Left colon (tissue), 2 donors: ENCODE results near the gene ERVH48-1. TPM values are rescaled to one million over a fixed set of nuclear protein-coding genes. Genes with fewer than 3 reads are reported as not detected.
"Not testable (repeated sequence)": the region's sequence is repeated elsewhere in the genome, so short reads cannot be mapped to it uniquely, and the experiment has no call there.

Experiments used
- ATAC-seq: fragments of 200-7000 bp; cut with Tn5 transposase; one replicate; pipeline ENCODE4 v1.9.1; 2020; ENCODE audit warnings: mild to moderate bottlenecking, moderate library complexity
- DNase-seq, 2 donors: peaks; one replicate each; pipeline ENCODE4 v3.0.0-alpha.2; 2020
- intact Hi-C, 2 donors: fragments of 100-400 bp; cut with DNase I in 1 of 2; cut with micrococcal nuclease in 1 of 2; formaldehyde crosslinking; loops; one replicate each; pipeline versions ENCODE4 v1.11.2 to v1.14.0; 2022; cut with DNase I, micrococcal nuclease
- total RNA-seq, 2 donors: library from RNA; stranded (reverse); fragmentation: NEBNext Ultra II Directional; extraction: Animal tissue kit (Norgen Biotek cat#: 25700); gene quantifications; one replicate each; pipeline ENCODE4 v1.2.1, GENCODE V29; 2021
- donor health status: DM: no; HTN: no; CAD: no.
- donor health status: DM: yes; HTN: yes; CAD: no.

ERVH48-1 gene
- total RNA-seq, 2 donors from 2014 or later: not detected

DNA sequence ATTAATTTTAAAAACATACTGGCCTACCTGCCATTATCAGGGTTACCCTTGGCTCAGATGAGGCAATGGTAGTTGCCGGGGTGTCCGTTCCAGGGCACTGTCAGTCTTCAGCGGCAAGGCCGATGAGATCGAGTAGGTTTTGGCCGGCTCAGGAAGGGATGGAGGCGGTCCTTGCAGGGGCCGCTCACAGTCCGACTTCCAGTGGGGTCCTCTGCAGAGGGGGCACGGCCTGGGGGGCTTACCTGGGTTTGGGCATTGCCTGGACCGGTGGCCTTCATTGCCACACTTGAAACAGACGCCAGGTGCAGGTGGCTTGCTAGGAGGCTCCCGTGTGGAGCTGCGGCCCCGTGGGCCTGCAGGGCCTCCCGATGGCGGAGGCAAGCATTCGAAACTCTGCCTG is 2.5 kb downstream of the ERVH48-1 start:
- intact Hi-C loops: no loop called here
- no peak for ATAC-seq
- no peak for DNase-seq

DNA sequence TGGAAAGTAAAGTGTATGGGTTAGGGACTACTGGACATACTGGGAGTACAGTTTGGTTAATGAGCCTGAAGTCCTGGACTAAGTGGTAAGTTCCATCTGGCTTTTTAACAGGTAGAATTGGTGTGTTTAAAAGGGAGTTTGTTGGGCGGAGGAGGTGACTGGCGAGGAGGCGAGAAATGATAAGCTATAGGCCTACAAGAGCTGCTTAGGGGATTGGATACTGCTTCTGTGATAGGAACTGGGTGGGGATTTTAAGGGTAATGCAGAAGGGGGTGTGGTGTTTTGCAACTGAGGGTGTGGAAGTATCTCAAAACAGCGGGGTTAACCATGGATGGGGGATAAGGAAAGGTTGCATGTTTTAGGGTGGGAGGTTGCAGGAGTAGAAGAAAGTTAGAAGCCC is 3.5 kb downstream of the ERVH48-1 start:
- no peak for ATAC-seq
- intact Hi-C loops: no loop called here

DNA sequence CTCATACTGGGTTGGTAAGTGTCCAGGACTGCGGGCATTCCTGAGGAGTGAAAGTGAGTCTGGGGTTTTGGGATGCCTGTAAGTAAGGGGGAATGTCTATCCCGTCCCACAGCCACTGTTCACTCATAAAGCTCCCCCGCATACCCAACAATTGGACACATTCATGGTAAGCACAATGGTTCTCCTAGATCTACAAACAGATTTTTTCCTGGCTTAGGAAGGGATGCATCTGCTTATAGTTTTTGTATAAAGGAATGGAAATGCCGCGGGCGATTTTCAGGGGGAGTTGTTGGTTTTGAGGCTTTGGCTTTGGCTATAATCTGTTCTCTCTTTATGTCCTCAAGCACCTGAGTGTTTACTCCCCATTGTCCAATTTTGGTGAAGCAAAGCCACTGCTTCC is 7.1 kb downstream of the ERVH48-1 start:
- DNase-seq (no peak), ATAC-seq (no peak)

More for the DNA sequence above, 3.5 kb downstream of the ERVH48-1 start:
- no peak for DNase-seq

DNA sequence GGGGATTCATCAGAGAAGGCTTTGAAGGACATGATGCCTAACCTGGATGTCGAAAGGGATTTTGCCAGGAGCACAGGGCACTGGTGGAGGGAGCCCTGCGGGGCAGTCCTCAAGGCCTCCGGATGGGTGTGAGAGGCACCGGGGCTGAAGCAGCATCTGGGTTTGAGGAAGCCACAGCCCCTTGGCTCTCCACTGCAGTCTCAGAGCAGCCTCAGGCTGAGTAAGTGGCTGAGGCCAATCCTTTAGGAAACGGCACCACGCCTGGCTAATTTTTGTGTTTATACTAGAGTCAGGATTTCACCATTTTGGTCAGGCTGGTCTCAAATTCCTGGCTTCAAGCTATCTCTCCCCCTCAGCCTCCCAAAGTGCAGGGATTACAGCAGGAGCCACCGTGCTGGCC is 12.0 kb downstream of the ERVH48-1 start:
- ATAC-seq: no peak
- intact Hi-C loops: no loop called here

More for the DNA sequence above, 7.1 kb downstream of the ERVH48-1 start:
- intact Hi-C loops: no loop called here

DNA sequence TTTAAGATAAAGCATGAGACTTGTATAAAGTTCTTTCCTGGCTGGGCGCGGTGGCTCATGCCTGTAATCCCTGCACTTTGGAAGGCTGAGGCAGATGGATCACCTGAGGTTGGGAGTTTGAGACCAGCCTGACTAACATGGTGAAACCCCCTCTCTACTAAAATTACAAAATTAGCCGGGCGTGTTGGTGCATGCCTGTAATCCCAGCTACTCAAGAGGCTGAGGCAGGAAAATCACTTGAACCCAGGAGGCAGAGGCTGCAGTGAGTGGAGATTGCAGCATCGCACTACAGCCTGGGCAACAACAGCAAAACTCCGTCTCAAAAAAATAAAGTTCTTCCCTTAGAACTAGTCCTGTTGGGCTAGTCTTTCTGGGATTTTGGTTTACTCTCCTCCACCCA is 13.5 kb downstream of the ERVH48-1 start:
- ATAC-seq, DNase-seq, intact Hi-C loops: not testable (repeated sequence)

More for the DNA sequence above, 12.0 kb downstream of the ERVH48-1 start:
- no peak for DNase-seq

DNA sequence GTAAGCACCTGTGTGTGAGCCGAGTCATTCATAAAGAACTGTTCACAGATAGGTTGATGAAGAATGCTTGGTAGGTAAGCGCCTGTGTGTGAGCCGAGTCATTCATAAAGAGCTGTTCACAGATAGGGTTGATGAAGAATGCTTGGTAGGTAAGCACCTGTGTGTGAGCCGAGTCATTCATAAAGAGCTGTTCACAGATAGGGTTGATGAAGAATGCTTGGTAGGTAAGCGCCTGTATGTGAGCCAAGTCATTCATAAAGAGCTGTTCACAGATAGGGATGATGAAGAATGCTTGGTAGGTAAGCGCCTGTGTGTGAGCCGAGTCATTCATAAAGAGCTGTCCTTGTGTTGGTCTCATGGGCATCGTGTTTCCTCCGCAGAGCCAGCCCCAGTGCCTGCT is 16.9 kb downstream of the ERVH48-1 start:
- DNase-seq, ATAC-seq, intact Hi-C loops: not testable (repeated sequence)

DNA sequence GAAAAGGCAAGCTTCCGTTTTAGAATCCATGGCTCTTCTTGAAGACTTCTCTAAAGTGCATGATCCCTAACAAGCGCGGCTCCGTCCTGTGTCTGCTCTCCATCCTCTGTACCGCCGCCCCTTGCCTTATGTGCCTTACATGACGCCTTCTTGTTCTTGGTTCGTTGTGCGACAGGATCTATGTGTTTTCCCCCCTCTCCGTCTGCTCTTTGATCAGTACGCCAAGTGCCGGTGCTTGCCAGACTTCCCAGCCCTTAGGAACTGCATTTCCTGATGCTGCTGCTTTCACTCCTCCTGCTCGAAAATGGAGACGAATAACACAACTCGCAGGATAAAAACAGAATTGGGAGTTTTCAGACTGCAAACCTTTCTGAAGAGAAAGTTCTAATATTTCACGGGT is 19.2 kb downstream of the ERVH48-1 start:
- no peak for ATAC-seq
- no peak for DNase-seq
- intact Hi-C loops: no loop called here

DNA sequence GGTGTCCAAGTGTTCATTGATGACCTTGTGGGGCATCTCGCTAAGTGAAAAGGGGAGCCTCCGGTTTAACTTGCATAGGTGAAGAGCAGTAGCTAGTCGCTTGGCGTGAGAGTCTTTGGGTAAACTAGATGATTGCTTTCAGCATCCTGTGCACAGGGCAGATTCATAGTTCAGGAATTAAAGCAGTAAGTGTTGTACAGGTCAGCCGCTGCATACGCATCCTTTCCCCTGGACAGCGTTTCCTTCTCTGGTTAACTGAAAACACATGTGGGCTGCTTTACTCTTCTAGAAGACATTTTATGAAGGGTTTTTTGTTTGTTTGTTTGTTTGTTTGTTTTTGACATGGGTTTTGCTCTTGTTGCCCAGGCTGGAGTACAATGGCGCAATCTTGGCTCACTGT is 20.2 kb downstream of the ERVH48-1 start:
- intact Hi-C loops: no loop called here
- ATAC-seq (no peak), DNase-seq (no peak)

DNA sequence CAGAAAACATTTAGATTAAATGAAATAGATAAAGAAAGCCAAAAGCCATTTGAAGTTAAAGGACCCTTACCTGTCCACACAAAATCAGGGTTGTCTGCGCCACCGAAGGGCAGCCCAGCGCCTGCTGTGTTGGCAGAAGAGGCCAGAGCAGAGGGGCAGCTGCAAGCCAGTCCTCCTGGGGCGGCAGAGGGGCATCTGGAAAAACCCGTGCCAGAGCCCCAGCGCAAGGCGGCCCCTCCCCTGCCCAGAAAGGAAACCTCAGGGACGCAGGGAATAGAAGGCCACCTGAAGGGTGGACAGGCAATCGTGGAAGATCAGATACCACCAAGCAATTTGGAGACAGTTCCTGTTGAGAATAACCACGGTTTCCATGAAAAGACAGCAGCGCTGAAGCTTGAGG is 21.6 kb downstream of the ERVH48-1 start:
- DNase-seq (no peak), ATAC-seq (no peak)
- intact Hi-C loops: no loop called here

DNA sequence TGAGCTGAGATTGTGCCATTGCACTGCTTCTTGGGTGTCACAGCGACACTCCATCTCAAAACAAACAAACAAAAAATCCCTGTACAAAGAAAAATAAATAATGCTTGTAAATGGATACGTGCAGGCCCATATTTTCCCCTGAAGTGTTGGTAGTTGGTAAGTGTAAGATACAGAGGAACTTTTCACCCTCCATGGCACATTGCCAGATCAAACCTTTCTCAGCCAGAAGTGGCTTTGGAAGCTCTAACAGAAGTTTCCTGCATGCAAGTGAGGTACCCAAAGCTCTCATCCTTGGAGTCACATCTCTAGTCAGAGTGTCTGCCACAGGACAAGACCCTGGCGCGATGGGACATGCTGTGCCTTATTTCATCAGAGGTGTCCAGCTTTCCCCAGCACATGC is 25.0 kb downstream of the ERVH48-1 start:
- intact Hi-C loops: no loop called here
- no peak for DNase-seq

DNA sequence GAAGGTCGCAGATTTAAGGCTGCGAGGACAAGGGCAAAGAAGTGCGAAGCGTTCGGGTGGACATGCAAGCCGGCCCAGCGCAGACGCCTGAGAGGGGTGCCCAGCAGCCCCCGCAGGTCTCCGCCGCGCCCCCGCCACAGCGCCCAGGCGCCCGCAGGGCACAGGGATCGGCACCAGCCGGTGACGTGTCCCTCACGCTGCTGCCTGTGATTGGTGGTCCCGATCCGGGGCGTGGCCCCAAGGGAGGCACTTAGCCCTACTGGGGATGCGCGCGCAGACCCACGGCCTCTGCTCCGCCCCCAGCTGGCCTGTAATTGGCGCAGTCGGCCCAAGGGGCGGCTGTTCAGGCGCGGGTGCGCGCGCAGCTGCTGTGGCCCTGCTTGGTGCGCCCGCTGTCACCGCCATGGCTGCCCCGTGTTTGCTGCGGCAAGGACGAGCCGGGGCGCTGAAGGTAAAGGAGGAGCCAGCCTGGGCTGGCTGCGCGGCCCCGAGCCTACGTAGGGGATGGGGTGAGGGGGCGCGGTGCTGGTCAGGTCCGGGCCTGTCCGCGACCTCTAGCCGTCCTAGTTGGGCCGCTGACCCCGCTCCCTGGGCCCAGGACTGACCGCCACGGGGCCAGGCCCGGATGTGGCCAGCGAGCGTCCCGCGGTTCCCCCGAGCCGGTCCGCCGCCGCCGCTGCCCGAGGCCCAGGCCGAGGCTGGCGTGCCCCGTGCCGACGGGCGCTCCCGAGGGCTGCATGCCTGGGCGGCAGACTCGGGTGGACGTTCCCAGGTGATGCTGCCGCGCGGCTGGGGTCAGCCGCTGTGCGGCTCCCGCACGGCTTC is 32.3 kb downstream of the ERVH48-1 start, which contains the start of gene NDUFV3:
NDUFV3 (plus strand) TSS at position 379 of the 825 bp plus-strand sequence; CDS start at position 404, 25 bp downstream.
- intact Hi-C loops: no loop called here
- peak; percentile 100 for DNase-seq
- ATAC-seq: peak; percentile 95

More for the DNA sequence above, 25.0 kb downstream of the ERVH48-1 start:
- ATAC-seq: no peak

DNA sequence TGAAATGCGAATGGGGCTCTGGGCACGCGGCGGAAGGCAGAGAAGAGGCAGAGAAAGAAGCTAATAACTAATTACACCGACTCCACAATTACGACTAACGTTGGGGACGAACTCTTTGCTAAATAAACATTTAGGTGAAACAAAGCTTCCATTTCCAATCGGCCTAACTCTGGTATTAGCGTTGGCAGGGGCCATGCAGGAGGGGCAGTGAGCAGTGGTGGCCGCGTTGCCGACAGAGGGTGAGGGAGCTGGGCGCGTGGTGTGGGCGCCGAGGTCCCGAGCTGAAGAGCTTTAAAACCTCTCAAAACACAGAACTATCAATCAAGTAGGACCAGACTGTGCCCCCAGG is 32.9 kb downstream of the ERVH48-1 start:
- intact Hi-C loops: no loop called here
- DNase-seq (no peak), ATAC-seq (peak; percentile 26)

DNA sequence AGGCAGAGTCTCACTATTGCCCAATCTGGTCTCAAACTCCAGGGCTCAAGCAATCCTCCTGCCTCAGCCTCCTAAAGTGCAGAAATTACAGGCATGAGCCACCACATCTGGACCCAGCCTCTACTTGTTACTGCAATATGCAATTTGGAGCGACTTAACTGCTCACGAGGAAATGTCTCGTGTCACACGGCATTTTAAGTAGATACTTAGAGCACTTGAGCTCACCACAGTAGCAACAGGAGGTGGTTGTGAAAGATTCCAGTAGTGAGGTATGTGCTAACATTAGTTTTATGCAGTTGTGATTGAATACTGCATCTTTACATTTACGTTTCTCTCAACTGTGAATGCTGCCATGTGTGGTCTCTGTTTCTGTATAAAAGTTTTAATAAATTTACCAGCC is 38.1 kb downstream of the ERVH48-1 start:
- intact Hi-C loops: no loop called here
- DNase-seq: no peak
- ATAC-seq: no peak

DNA sequence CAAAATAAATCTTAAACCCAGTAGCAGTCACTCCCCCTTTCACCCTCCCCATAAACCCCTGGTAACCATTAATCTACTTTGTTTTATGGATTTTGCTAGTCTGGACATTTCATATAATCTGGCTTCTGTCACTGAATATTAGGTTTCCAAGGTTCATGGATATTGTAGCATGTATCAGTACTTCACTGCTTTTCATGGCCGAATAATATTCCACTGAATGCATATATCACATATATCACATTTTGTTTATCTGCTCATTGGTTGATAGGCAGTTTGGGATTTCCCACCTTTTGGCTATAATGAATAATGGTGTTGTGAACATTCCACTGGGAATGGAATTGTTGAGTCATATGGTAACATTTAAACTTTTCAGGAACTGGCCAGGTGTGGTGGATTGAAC is 41.5 kb downstream of the ERVH48-1 start:
- no peak for ATAC-seq
- intact Hi-C loops: no loop called here
- no peak for DNase-seq

DNA sequence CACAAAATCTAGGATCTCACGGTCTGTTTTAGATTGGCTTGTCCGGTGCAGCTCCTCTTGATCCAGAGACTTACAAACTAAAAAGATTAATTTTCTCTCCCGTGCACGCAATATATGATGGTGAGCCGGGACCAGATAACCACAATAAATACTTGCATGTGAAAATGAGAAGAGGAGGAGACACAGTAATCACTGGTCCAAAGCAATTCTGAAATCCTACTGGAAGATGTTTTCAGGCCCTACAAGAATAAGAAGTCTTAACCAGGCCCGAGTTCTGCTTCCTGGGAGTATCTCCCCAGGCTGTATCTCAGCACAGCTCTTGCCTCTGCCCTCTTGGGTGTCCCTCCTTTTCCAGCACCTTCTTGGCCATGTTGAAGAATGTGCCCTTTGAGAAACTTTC is 45.1 kb downstream of the ERVH48-1 start:
- intact Hi-C loops: no loop called here
- no peak for DNase-seq
- ATAC-seq: no peak

DNA sequence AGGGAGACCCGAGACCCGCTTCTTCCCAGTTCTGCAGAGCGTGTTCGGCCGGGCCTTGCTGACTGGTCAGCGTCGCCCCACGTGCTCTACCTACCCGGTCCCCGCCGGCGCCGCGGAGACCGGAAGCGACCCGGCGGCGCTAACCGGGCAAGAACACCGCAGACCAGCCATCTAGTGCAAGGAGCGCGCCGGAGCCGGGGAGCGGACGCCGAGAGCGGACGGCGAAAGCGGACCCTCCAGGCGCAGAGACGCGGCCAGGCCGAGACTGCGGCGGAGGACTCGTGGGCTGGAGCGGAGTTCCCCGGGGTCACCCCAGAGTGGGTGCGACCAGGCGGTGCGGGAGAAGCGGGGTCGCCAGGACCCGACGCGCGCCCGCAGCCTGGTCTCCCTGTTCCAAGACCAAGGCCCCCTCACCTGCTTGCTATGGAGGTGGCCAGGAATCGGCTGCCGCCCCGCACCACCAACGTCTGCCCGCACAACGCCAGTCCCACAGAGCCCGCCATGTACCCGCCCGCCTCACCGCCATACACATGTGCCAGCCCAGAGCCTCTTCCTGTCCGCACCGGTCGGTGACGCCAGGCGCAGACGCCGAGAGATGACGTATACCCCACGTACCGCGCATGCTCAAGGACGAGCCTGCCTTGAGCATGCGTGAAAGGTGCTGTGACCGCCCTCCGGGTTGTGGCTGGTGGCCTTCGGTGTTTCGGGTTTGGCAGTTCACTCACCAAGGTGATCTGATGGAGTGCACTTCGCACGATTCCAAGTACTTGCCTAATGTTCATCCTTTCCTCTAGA is 46.2 kb downstream of the ERVH48-1 start, which contains the start of gene WDR4:
WDR4 (minus strand) TSS at position 547 of the 795 bp plus-strand sequence; CDS start at position 503, 44 bp downstream.
- ATAC-seq: peak; percentile 96
- peak; percentile 97 to 98 for DNase-seq
- intact Hi-C loops: no loop called here

DNA sequence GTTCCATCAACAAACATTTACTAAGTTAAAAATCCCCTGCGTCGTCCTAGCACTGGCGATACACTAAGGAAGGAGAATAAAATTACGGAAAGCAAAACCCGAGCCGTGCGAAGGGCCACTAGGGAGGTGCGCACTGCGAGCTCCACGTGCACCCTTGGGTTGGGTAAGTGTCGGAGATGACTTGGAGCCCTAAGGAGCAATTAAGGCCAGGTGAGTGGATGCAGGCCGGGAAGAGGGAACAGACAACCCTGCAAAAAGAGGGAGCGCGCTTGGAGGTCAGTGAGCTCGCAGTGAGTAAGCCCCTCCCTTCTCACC is 46.8 kb downstream of the ERVH48-1 start:
- intact Hi-C loops: no loop called here
- DNase-seq: no peak
- ATAC-seq: peak; percentile 54

DNA sequence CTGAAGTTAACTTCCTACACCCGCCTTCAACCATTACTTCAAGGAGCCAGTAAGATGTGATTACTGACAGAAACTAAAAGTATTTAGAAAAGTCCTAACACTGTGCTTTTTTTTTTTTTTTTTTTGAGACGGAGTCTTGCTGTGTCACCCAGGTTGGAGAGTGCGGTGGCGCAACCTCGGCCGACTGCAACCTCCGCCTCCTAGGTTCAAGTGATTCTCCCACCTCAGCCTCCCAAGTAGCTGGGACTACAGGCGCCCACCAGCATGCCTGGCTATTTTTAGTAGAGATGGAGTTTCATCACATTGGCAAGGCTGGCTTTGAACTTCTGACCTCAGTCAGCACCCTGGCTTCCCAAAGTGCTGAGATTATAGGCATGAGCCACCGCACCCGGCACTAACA is 49.6 kb downstream of the ERVH48-1 start:
- ATAC-seq, intact Hi-C loops, DNase-seq: not testable (repeated sequence)

DNA sequence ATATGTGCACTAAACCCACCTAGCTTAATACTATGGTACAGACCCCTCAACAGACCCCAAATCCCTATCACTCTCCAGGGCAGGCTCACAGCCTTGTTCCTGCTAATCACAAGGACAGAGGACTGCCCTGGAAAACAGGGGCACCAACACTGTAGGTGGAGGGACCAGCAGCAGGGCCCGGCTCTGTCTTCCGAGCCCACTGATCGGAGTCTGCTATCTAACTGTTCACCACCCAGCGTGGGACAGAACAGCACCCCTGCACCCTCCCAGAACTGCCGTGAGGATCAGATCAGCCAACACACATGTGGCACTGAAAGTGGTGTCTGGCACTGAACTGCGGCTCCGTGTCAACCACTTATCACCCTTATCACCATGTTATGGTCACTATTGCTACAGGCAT is 52.3 kb downstream of the ERVH48-1 start:
- intact Hi-C loops: no loop called here
- DNase-seq (no peak), ATAC-seq (no peak)

DNA sequence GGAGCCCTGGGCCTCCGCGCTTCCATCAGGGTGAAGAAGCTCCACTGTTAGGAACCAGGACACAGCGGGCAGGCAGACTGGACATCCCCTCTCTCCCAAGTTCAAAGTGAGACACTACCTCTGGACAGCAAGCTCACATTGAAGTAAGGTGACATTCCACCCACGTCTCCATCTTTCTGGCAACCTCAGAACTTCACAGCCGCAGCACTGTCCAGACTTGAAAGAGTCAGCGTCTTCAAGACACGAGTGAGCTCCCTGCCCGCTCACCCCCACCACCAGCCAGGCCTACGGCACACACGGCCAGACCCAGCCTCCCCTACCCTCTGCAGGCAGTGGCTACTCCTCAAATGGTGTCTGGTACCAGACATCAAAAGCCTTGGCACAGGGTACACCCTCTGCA is 57.2 kb downstream of the ERVH48-1 start:
- no peak for DNase-seq
- ATAC-seq: no peak
- intact Hi-C loops: no loop called here
